B cell (primary cell): ENCODE data around the gene NRL.

Experiments
- EZH2 ChIP-seq: IDR thresholded peaks from 2 replicates; pipeline ENCODE4 v1.6.1; 2012; ENCODE audit warnings: borderline replicate concordance, low read depth, mild to moderate bottlenecking, moderate library complexity, low read length; ENCODE audit not compliant: insufficient read depth, poor library complexity, severe bottlenecking
- TF ChIP-seq, protein P1 (sequence below): fragments of 200-600 bp; IDR thresholded peaks from one replicate; pipeline ENCODE4 v1.8.0; 2022; ENCODE audit warnings: antibody characterized with exemption, mild to moderate bottlenecking

DNA sequence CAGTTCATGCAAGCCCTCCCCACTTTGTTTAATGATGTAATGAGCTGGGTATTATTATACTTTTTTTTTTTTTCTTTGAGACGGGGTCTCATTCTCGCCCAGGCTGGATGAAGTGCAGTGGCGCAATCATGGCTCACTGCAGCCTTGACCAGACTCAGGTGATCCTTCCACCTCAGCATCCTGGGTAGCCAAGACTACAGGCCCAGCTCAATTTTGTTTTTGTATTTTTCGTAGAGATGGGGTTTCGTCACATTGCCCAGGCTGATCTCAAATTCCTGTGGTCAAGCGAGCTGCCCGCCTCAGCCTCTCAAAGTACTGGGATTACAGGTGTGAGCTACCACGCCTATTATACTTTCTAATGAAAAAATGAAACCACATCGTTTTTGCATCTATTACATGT, 4.7 kb downstream of the NRL start:
- TF ChIP-seq, protein P1, sequence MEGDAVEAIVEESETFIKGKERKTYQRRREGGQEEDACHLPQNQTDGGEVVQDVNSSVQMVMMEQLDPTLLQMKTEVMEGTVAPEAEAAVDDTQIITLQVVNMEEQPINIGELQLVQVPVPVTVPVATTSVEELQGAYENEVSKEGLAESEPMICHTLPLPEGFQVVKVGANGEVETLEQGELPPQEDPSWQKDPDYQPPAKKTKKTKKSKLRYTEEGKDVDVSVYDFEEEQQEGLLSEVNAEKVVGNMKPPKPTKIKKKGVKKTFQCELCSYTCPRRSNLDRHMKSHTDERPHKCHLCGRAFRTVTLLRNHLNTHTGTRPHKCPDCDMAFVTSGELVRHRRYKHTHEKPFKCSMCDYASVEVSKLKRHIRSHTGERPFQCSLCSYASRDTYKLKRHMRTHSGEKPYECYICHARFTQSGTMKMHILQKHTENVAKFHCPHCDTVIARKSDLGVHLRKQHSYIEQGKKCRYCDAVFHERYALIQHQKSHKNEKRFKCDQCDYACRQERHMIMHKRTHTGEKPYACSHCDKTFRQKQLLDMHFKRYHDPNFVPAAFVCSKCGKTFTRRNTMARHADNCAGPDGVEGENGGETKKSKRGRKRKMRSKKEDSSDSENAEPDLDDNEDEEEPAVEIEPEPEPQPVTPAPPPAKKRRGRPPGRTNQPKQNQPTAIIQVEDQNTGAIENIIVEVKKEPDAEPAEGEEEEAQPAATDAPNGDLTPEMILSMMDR, result no peak
- TF ChIP-seq EZH2, result no peak
